Trophoblast cell (in vitro differentiated cells and primary cell): ENCODE data around the gene ANGPT4.

Source experiments
- DNase-seq, 2 donors: peaks; one replicate each; pipeline ENCODE4 v3.0.0-alpha.2; 2016
- H2AFZ ChIP-seq: 2 replicates; pipeline ENCODE4 v1.6.1; 2013; ENCODE audit warnings: low read length, moderate library complexity, mild to moderate bottlenecking; ENCODE audit not compliant: insufficient read depth, poor library complexity
- H2AK5ac ChIP-seq: 2 replicates; pipeline ENCODE4 v1.6.1; 2013; ENCODE audit warnings: mild to moderate bottlenecking, low read length
- H2BK120ac ChIP-seq: 2 replicates; pipeline ENCODE4 v1.6.1; 2013; ENCODE audit warnings: low read length, mild to moderate bottlenecking, moderate library complexity; ENCODE audit not compliant: insufficient read depth, poor library complexity
- H2BK12ac ChIP-seq: 2 replicates; pipeline ENCODE4 v1.6.1; 2013; ENCODE audit warnings: mild to moderate bottlenecking, low read length, moderate library complexity
- H2BK5ac ChIP-seq: 2 replicates; pipeline ENCODE4 v1.6.1; 2013; ENCODE audit warnings: low read length, low read depth, moderate library complexity, mild to moderate bottlenecking; ENCODE audit not compliant: poor library complexity
- H3K14ac ChIP-seq: 2 replicates; pipeline ENCODE4 v1.6.1; 2013; ENCODE audit warnings: mild to moderate bottlenecking, low read length
- H3K18ac ChIP-seq: 2 replicates; pipeline ENCODE4 v1.6.1; 2013; ENCODE audit warnings: mild to moderate bottlenecking, low read length
- H3K23ac ChIP-seq: 2 replicates; pipeline ENCODE4 v1.6.1; 2013; ENCODE audit warnings: low read length
- H3K27ac ChIP-seq: 2 replicates; pipeline ENCODE4 v1.5.1; 2013; ENCODE audit warnings: low read depth, mild to moderate bottlenecking, inconsistent platforms, low read length, moderate library complexity
- H3K27me3 ChIP-seq: 2 replicates; pipeline ENCODE4 v1.6.1; 2013; ENCODE audit warnings: inconsistent platforms, mild to moderate bottlenecking, low read length, moderate library complexity; ENCODE audit not compliant: insufficient read depth
- H3K36me3 ChIP-seq, 2 experiments: 1 replicate in 1 of 2; 2 replicates in 1 of 2; pipeline ENCODE4 v1.6.1; 2013; ENCODE audit warnings: low read length in 2 of 2, mild to moderate bottlenecking in 2 of 2, moderate library complexity in 1 of 2; ENCODE audit not compliant: insufficient read depth in 2 of 2, control insufficient read depth in 1 of 2
- H3K4ac ChIP-seq: 2 replicates; pipeline ENCODE4 v1.6.1; 2013; ENCODE audit warnings: low read depth, mild to moderate bottlenecking, low read length, moderate library complexity
- H3K4me1 ChIP-seq, 2 experiments: 1 replicate in 1 of 2; 2 replicates in 1 of 2; pipeline ENCODE4 v1.6.1; 2013; ENCODE audit warnings: low read length in 2 of 2, mild to moderate bottlenecking in 2 of 2, moderate library complexity in 1 of 2; ENCODE audit not compliant: insufficient read depth in 2 of 2, control insufficient read depth in 1 of 2
- H3K4me2 ChIP-seq: 2 replicates; pipeline ENCODE4 v1.6.1; 2013; ENCODE audit warnings: inconsistent platforms, mild to moderate bottlenecking, low read length, moderate library complexity
- H3K4me3 ChIP-seq: 2 replicates; pipeline ENCODE4 v1.5.1; 2013; ENCODE audit warnings: mild to moderate bottlenecking, low read depth, low read length, inconsistent platforms
- H3K79me1 ChIP-seq: one replicate; pipeline ENCODE4 v1.6.1; 2013; ENCODE audit warnings: low read length
- H3K79me2 ChIP-seq: 2 replicates; pipeline ENCODE4 v1.6.1; 2013; ENCODE audit warnings: low read length, mild to moderate bottlenecking; ENCODE audit not compliant: control insufficient read depth, insufficient read depth, poor library complexity
- H3K9ac ChIP-seq: 2 replicates; pipeline ENCODE4 v1.6.1; 2013; ENCODE audit warnings: mild to moderate bottlenecking, low read length
- H3K9me3 ChIP-seq: 2 replicates; pipeline ENCODE4 v1.6.1; 2013; ENCODE audit warnings: low read depth, mild to moderate bottlenecking, control low read depth, inconsistent platforms, low read length; ENCODE audit not compliant: insufficient read depth
- H4K12ac ChIP-seq: 2 replicates; pipeline ENCODE4 v1.6.1; 2013; ENCODE audit warnings: low read depth, mild to moderate bottlenecking, low read length, moderate library complexity
- H4K8ac ChIP-seq: 2 replicates; pipeline ENCODE4 v1.6.1; 2013; ENCODE audit warnings: low read depth, mild to moderate bottlenecking, low read length, moderate library complexity
- H4K91ac ChIP-seq: one replicate; pipeline ENCODE4 v1.6.1; 2013; ENCODE audit warnings: low read depth, mild to moderate bottlenecking, low read length, moderate library complexity
- WGBS: extraction: QIAGEN DNeasy Blood & Tissue Kit; methylation state at CpG from one replicate; pipeline ENCODE4 v1.1.7; 2013; ENCODE audit warnings: missing lambda C conversion rate; ENCODE audit not compliant: insufficient read length, insufficient coverage; ENCODE audit errors: extremely low coverage; 5-methylcytosine and 5-hydroxymethylcytosine counted together

ANGPT4 gene

DNA sequence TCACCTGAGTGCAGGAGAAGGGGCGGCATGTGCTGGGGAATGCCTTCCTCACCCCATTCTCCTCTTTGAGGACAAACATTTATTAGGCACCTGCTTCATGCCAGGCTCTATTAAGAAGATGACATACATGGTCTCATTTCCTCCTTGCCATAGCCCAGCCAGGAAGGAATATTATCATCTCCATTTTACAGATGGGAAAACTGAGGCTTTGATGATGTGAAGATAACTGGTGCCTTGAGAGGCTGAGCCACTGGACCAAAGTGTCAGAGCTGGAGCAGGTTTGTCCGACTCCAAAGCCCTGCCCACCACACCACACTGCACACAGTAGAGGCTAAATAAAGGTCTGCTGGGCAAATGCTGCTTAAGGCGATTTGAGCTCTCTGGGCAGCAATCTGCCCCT lies 45.4 kb downstream of the ANGPT4 start:
- no peaks in the 10 kb centered on the region for H3K79me1 ChIP-seq
- no peaks in the 10 kb centered on the region for H3K9me3 ChIP-seq
- no peak overlapping the region for H3K14ac ChIP-seq
- no peak overlapping the region for H4K8ac ChIP-seq
- H2BK120ac ChIP-seq: no peak overlapping the region
- H2BK5ac ChIP-seq: no peak overlapping the region
- no peaks in the 10 kb centered on the region for H3K27me3 ChIP-seq
- H2AK5ac ChIP-seq: no peak overlapping the region
- DNase-seq: no peak
- H3K4me1 ChIP-seq: peaks cover 6% of the 10 kb centered on the region in 2 experiments
- H3K18ac ChIP-seq: no peak overlapping the region
- H3K36me3 ChIP-seq: no peaks in the 10 kb centered on the region
- H4K91ac ChIP-seq: no peak overlapping the region
- H3K4me3 ChIP-seq: no peak overlapping the region
- no peak overlapping the region for H3K23ac ChIP-seq
- no peak overlapping the region for H3K4ac ChIP-seq
- H3K79me2 ChIP-seq: no peaks in the 10 kb centered on the region
- no peak overlapping the region for H3K27ac ChIP-seq
- no CpG with 5 or more reads among the region's 3 CpGs for WGBS
- H3K9ac ChIP-seq: no peak overlapping the region
- no peak overlapping the region for H2BK12ac ChIP-seq
- H2AFZ ChIP-seq: no peak overlapping the region
- H3K4me2 ChIP-seq: no peak overlapping the region
- no peak overlapping the region for H4K12ac ChIP-seq

DNA sequence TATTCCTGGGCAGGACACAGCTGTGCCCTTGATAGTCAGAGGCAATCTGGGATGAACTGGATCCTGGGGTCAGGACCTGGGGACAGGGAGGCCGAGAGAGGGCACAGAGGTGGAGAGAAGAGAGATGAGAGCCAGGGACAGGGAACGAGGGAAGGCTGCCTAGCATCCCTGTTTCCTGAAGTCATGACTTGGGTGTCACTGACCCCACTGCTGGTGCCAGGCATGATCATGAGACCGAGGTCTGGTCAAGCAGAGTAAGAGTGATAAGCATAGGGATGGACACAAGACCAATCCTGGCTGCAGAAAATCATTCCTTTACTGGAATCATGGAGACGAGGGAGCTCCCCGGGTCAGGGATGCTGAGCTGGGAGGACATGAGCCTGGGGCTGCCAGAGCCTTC lies 46.5 kb downstream of the ANGPT4 start:
- no peak overlapping the region for H3K27ac ChIP-seq
- H4K12ac ChIP-seq: no peak overlapping the region
- no peaks in the 10 kb centered on the region for H3K9me3 ChIP-seq
- no peak overlapping the region for H3K4me3 ChIP-seq
- no peak overlapping the region for H3K9ac ChIP-seq
- no peak for DNase-seq
- H2BK120ac ChIP-seq: no peak overlapping the region
- no peaks in the 10 kb centered on the region for H3K27me3 ChIP-seq
- peaks cover 6% of the 10 kb centered on the region in 2 experiments for H3K4me1 ChIP-seq
- no peaks in the 10 kb centered on the region for H3K79me1 ChIP-seq
- no peak overlapping the region for H4K8ac ChIP-seq
- H3K23ac ChIP-seq: no peak overlapping the region
- no peak overlapping the region for H2AK5ac ChIP-seq
- H3K36me3 ChIP-seq: no peaks in the 10 kb centered on the region
- H3K79me2 ChIP-seq: no peaks in the 10 kb centered on the region
- H3K18ac ChIP-seq: no peak overlapping the region
- WGBS: no CpG with 5 or more reads among the region's 5 CpGs
- H2AFZ ChIP-seq: no peak overlapping the region
- no peak overlapping the region for H3K14ac ChIP-seq
- H2BK5ac ChIP-seq: no peak overlapping the region
- H3K4me2 ChIP-seq: no peak overlapping the region
- no peak overlapping the region for H4K91ac ChIP-seq
- no peak overlapping the region for H3K4ac ChIP-seq
- no peak overlapping the region for H2BK12ac ChIP-seq

DNA sequence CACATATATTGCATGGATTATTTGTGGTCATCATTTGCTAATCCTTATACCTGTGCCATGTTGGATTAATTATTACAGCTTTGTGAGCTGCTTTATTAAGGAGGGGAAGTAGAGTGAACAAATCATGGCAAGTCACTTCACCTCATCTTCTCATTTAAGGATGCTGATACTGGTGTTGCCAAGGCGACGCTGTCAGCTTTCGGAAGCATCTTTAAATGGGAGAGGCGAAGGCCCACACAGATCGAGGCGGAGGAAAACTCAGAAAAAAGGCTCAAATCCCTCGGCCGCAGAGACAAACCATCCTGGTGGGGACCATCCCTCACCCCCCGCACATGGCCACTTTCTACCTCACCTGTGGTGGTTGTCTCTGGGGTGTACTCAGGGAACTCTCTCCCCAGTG lies 47.9 kb downstream of the ANGPT4 start:
- Histone ChIP-seq H2BK5ac (no peak overlapping the region), H2AK5ac (no peak overlapping the region), H3K4me3 (no peak overlapping the region), H2BK12ac (no peak overlapping the region), H3K18ac (no peak overlapping the region), H3K79me2 (no peaks in the 10 kb centered on the region), H3K9me3 (no peaks in the 10 kb centered on the region), H3K79me1 (no peaks in the 10 kb centered on the region), H3K36me3 (no peaks in the 10 kb centered on the region), H3K4me1 (peaks cover under 1 to 1% of the 10 kb centered on the region in 2 experiments), H3K23ac (no peak overlapping the region), H2AFZ (no peak overlapping the region), H4K91ac (no peak overlapping the region), H4K12ac (no peak overlapping the region), H4K8ac (no peak overlapping the region), H3K27ac (no peak overlapping the region), H2BK120ac (no peak overlapping the region), H3K9ac (no peak overlapping the region), H3K14ac (no peak overlapping the region), H3K4me2 (no peak overlapping the region), H3K4ac (no peak overlapping the region), H3K27me3 (no peaks in the 10 kb centered on the region)
- WGBS: no CpG with 5 or more reads among the region's 9 CpGs
- no peak for DNase-seq

DNA sequence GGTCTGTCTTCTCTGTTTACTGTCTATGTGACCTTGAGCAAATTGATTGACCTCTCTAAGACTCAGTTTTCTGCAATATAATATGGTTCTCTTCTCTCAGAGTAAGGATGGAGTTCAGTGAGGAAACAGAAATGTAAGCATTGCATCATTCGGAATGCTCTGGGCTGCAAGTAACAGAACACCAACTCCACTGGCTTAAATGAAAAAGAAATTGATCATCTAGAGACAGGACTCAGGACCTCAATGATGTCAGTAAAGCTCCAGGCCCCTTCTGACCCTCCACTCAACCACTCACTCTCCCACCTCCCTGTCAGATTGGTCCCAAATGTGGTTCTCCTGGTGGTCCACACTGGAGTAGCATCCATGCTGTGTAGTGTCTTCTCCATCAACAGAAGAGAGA lies 50.7 kb downstream of the ANGPT4 start:
- Histone ChIP-seq H3K4me2 (no peak overlapping the region), H3K14ac (no peak overlapping the region), H3K4me3 (no peak overlapping the region), H3K79me2 (no peaks in the 10 kb centered on the region), H4K91ac (no peak overlapping the region), H3K4me1 (no peaks in the 10 kb centered on the region), H2BK12ac (no peak overlapping the region), H3K23ac (no peak overlapping the region), H3K27ac (no peak overlapping the region), H3K36me3 (no peaks in the 10 kb centered on the region), H3K79me1 (no peaks in the 10 kb centered on the region), H3K27me3 (no peaks in the 10 kb centered on the region), H2BK5ac (no peak overlapping the region), H3K18ac (no peak overlapping the region), H4K12ac (no peak overlapping the region), H3K4ac (no peak overlapping the region), H3K9me3 (no peaks in the 10 kb centered on the region), H3K9ac (no peak overlapping the region), H4K8ac (no peak overlapping the region), H2AK5ac (no peak overlapping the region), H2BK120ac (no peak overlapping the region), H2AFZ (no peak overlapping the region)
- no peak for DNase-seq
- no CpG with 5 or more reads among the region's 1 CpG for WGBS
